H9 (cell line): Measurements from ENCODE around the gene GNAO1. TPM values are rescaled to one million over a fixed set of nuclear protein-coding genes. Genes with fewer than 3 reads are reported as not detected.

Source experiments
- DNase-seq: peaks from one replicate; pipeline ENCODE4 v3.0.0-alpha.2; 2017
- H2AFZ ChIP-seq: one replicate; pipeline ENCODE4 v1.6.1; 2013; ENCODE audit warnings: mild to moderate bottlenecking, low read length, control low read depth, moderate library complexity
- H2AK5ac ChIP-seq: 2 replicates; pipeline ENCODE4 v1.6.1; 2013; ENCODE audit warnings: low read length, control low read depth, mixed read lengths; ENCODE audit not compliant: insufficient read length
- H2BK120ac ChIP-seq: one replicate; pipeline ENCODE4 v1.6.1; 2013; ENCODE audit warnings: low read depth, mild to moderate bottlenecking, low read length, control low read depth, inconsistent platforms; ENCODE audit not compliant: poor library complexity, severe bottlenecking
- H2BK12ac ChIP-seq: 2 replicates; pipeline ENCODE4 v1.6.1; 2013; ENCODE audit warnings: low read length, control low read depth, mixed read lengths, low read depth; ENCODE audit not compliant: insufficient read length
- H2BK15ac ChIP-seq: 2 replicates; pipeline ENCODE4 v1.6.1; 2013; ENCODE audit warnings: low read depth, low read length, control low read depth
- H2BK20ac ChIP-seq: one replicate; pipeline ENCODE4 v1.6.1; 2013; ENCODE audit warnings: low read depth, mild to moderate bottlenecking, low read length, control low read depth, inconsistent platforms; ENCODE audit not compliant: poor library complexity, severe bottlenecking
- H2BK5ac ChIP-seq: 2 replicates; pipeline ENCODE4 v1.6.1; 2013; ENCODE audit warnings: low read length, control low read depth, mixed read lengths; ENCODE audit not compliant: insufficient read length
- H3K14ac ChIP-seq: 2 replicates; pipeline ENCODE4 v1.6.1; 2013; ENCODE audit warnings: low read length, control low read depth; ENCODE audit not compliant: insufficient read depth
- H3K18ac ChIP-seq: 2 replicates; pipeline ENCODE4 v1.6.1; 2013; ENCODE audit warnings: low read depth, mild to moderate bottlenecking, mixed read lengths, low read length, control low read depth; ENCODE audit not compliant: insufficient read length
- H3K23ac ChIP-seq: 2 replicates; pipeline ENCODE4 v1.6.1; 2013; ENCODE audit warnings: low read length, control low read depth, mixed read lengths, low read depth; ENCODE audit not compliant: insufficient read length
- H3K23me2 ChIP-seq: 2 replicates; pipeline ENCODE4 v1.6.1; 2013; ENCODE audit warnings: low read depth, mild to moderate bottlenecking, mixed read lengths, low read length, control low read depth; ENCODE audit not compliant: insufficient read length, poor library complexity, severe bottlenecking
- H3K27ac ChIP-seq: 2 replicates; pipeline ENCODE4 v1.5.1; 2013; ENCODE audit warnings: low read length, control low read depth, mixed read lengths, low read depth; ENCODE audit not compliant: insufficient read length
- H3K27me3 ChIP-seq: 2 replicates; pipeline ENCODE4 v1.6.1; 2013; ENCODE audit warnings: low read length, control low read depth, inconsistent platforms; ENCODE audit not compliant: insufficient read depth
- H3K4ac ChIP-seq: 2 replicates; pipeline ENCODE4 v1.6.1; 2013; ENCODE audit warnings: low read depth, mild to moderate bottlenecking, control low read depth, inconsistent platforms, low read length, moderate library complexity
- H3K4me1 ChIP-seq: 2 replicates; pipeline ENCODE4 v1.6.1; 2013; ENCODE audit warnings: low read length, control low read depth, inconsistent platforms; ENCODE audit not compliant: insufficient read depth
- H3K4me2 ChIP-seq: 2 replicates; pipeline ENCODE4 v1.6.1; 2013; ENCODE audit warnings: low read length, control low read depth, mixed read lengths; ENCODE audit not compliant: insufficient read length, insufficient read depth
- H3K56ac ChIP-seq: 2 replicates; pipeline ENCODE4 v1.6.1; 2013; ENCODE audit warnings: low read depth, mild to moderate bottlenecking, mixed read lengths, low read length, control low read depth; ENCODE audit not compliant: insufficient read length
- H3K79me1 ChIP-seq: 2 replicates; pipeline ENCODE4 v1.6.1; 2013; ENCODE audit warnings: low read depth, mild to moderate bottlenecking, moderate library complexity, low read length, control low read depth, inconsistent platforms; ENCODE audit not compliant: insufficient read depth, poor library complexity, severe bottlenecking
- H3K79me2 ChIP-seq: 2 replicates; pipeline ENCODE4 v1.6.1; 2013; ENCODE audit warnings: low read length, control low read depth, inconsistent platforms; ENCODE audit not compliant: insufficient read depth
- H3K9ac ChIP-seq: 2 replicates; pipeline ENCODE4 v1.6.1; 2013; ENCODE audit warnings: low read length, control low read depth, mixed read lengths; ENCODE audit not compliant: insufficient read length; ENCODE audit errors: extremely low read depth
- H3K9me3 ChIP-seq: one replicate; pipeline ENCODE4 v1.6.1; 2013; ENCODE audit warnings: low read depth, low read length, inconsistent platforms; ENCODE audit not compliant: control insufficient read depth
- H3T11ph ChIP-seq: one replicate; pipeline ENCODE4 v1.6.1; 2013; ENCODE audit warnings: mild to moderate bottlenecking, low read length, control low read depth, inconsistent platforms
- H4K20me1 ChIP-seq: one replicate; pipeline ENCODE4 v1.6.1; 2013; ENCODE audit not compliant: control insufficient read depth, insufficient read length, insufficient read depth
- H4K5ac ChIP-seq: 2 replicates; pipeline ENCODE4 v1.6.1; 2013; ENCODE audit warnings: low read depth, mild to moderate bottlenecking, mixed read lengths, low read length, control low read depth; ENCODE audit not compliant: insufficient read length
- H4K8ac ChIP-seq: replicated peaks from 2 replicates; pipeline ENCODE4 v1.6.1; 2013; ENCODE audit warnings: low read length, control low read depth, mixed read lengths, low read depth; ENCODE audit not compliant: insufficient read length
- H4K91ac ChIP-seq: 2 replicates; pipeline ENCODE4 v1.6.1; 2013; ENCODE audit warnings: low read depth, mild to moderate bottlenecking, moderate library complexity, mixed read lengths, low read length, control low read depth; ENCODE audit not compliant: insufficient read length
- H3K27ac Mint-ChIP-seq, 3 experiments: 2 replicates in 2 of 3; 3 replicates in 1 of 3; pipeline ENCODE4 v1.8.0; 2020 to 2021; ENCODE audit warnings: mixed read lengths in 3 of 3, mild to moderate bottlenecking in 1 of 3, moderate library complexity in 1 of 3
- H3K27me3 Mint-ChIP-seq: 2 replicates; pipeline ENCODE4 v1.8.0; 2021; ENCODE audit warnings: low read depth, mild to moderate bottlenecking, moderate library complexity, mixed read lengths
- H3K36me3 Mint-ChIP-seq, 3 experiments: 2 replicates in 2 of 3; 3 replicates in 1 of 3; pipeline ENCODE4 v1.8.0; 2020 to 2021; ENCODE audit warnings: low read depth in 3 of 3, mixed read lengths in 3 of 3; ENCODE audit not compliant: insufficient read depth in 1 of 3
- H3K4me1 Mint-ChIP-seq, 2 experiments: 2 replicates each; pipeline ENCODE4 v1.8.0; 2020; ENCODE audit warnings: mixed read lengths in 2 of 2
- H3K4me3 Mint-ChIP-seq, 2 experiments: 2 replicates in 1 of 2; 3 replicates in 1 of 2; pipeline ENCODE4 v1.8.0; 2020 to 2021; ENCODE audit warnings: mild to moderate bottlenecking in 2 of 2, mixed read lengths in 2 of 2, moderate library complexity in 1 of 2
- H3K9me3 Mint-ChIP-seq, 2 experiments: 2 replicates in 1 of 2; 3 replicates in 1 of 2; pipeline ENCODE4 v1.8.0; 2020; ENCODE audit warnings: mild to moderate bottlenecking in 2 of 2, mixed read lengths in 2 of 2, moderate library complexity in 1 of 2
- WGBS: extraction: QIAGEN DNeasy Blood & Tissue Kit; methylation state at CpG from one replicate; pipeline ENCODE4 v1.1.7; 2013; ENCODE audit warnings: missing lambda C conversion rate, low lambda C conversion rate, mixed read lengths; ENCODE audit not compliant: insufficient read length; ENCODE audit errors: extremely low coverage; 5-methylcytosine and 5-hydroxymethylcytosine counted together
- total RNA-seq: library from RNA; stranded (reverse); gene quantifications from 2 replicates; pipeline ENCODE4 v1.2.1, GENCODE V29; 2021
- TF ChIP-seq, protein P1 (sequence below): fragments of 200-600 bp; sonication (generic); conservative IDR thresholded peaks from 3 replicates; pipeline ENCODE4 v1.8.0; 2021; ENCODE audit warnings: antibody characterized with exemption, mild to moderate bottlenecking

The GNAO1 gene
- total RNA-seq, 1 experiment from 2014 or later = 16.9 TPM

- Histone ChIP-seq H4K5ac (no peak overlapping the region), H2BK20ac (no peak overlapping the region), H2BK12ac (no peak overlapping the region), H3K23ac (no peak overlapping the region), H3K4ac (no peak overlapping the region), H3K9me3 (no peaks in the 10 kb centered on the region), H3K4me2 (no peak overlapping the region), H3K27ac (no peak overlapping the region), H3K27me3 (no peaks in the 10 kb centered on the region), H2AFZ (no peak overlapping the region), H3K14ac (no peak overlapping the region), H3K4me1 (peaks cover 4% of the 10 kb centered on the region; the same call in 1 of the 2 replicates), H2BK15ac (no peak overlapping the region), H4K91ac (no peak overlapping the region), H3K23me2 (no peaks in the 10 kb centered on the region), H2BK120ac (no peak overlapping the region), H3K9ac (no peak overlapping the region), H4K8ac (no peak overlapping the region), H3K56ac (no peak overlapping the region), H3K79me1 (no peaks in the 10 kb centered on the region), H2AK5ac (no peak overlapping the region), H3T11ph (no peak overlapping the region), H3K79me2 (no peaks in the 10 kb centered on the region), H2BK5ac (no peak overlapping the region), H3K18ac (no peak overlapping the region), H4K20me1 (no peaks in the 10 kb centered on the region)
- TF ChIP-seq, protein P1, sequence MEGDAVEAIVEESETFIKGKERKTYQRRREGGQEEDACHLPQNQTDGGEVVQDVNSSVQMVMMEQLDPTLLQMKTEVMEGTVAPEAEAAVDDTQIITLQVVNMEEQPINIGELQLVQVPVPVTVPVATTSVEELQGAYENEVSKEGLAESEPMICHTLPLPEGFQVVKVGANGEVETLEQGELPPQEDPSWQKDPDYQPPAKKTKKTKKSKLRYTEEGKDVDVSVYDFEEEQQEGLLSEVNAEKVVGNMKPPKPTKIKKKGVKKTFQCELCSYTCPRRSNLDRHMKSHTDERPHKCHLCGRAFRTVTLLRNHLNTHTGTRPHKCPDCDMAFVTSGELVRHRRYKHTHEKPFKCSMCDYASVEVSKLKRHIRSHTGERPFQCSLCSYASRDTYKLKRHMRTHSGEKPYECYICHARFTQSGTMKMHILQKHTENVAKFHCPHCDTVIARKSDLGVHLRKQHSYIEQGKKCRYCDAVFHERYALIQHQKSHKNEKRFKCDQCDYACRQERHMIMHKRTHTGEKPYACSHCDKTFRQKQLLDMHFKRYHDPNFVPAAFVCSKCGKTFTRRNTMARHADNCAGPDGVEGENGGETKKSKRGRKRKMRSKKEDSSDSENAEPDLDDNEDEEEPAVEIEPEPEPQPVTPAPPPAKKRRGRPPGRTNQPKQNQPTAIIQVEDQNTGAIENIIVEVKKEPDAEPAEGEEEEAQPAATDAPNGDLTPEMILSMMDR = no peak
- Mint-ChIP-seq H3K4me1 (peaks cover 13% of the 10 kb centered on the region in 2 experiments), H3K36me3 (no peaks in the 10 kb centered on the region), H3K27ac (no peak overlapping the region; a peak in 1 of 7 replicates), H3K9me3 (no peaks in the 10 kb centered on the region), H3K27me3 (no peaks in the 10 kb centered on the region), H3K4me3 (no peak overlapping the region)
- DNase-seq = no peak
- WGBS = no CpG with 5 or more reads among the region's 4 CpGs
Measured at GRCh38 chr16:56259425-56259779, 68.1 kb downstream of the GNAO1 start.
